ENCODE results near the gene ROR2. TPM values are rescaled to one million over a fixed set of nuclear protein-coding genes. Genes with fewer than 3 reads are reported as not detected.

ROR2 gene
- polyA plus RNA-seq, 4 donors, result 16.6 to 29.1 (median 19.8) TPM

DNA sequence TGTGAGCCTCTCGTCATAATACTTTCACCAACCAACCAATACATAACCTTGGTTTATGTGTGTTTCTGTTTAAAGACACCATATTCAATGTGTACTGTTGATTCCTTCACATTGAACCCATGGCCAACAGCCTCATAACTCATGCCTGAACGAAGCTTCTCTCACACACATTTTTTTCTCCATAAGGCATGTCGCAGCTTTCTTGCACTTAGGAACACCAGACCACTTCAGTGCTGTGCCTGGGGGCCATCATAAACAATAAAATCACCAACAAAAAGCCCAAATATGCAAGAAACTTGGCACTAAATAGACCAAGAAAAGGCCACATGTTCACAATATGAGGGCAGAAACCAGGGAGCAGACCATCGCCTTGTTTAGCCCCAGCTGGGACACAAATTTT lies 192.2 kb downstream of the ROR2 start:
- DNase-seq (ENCODE audit: low read depth in 4 of 4, low spot score in 3 of 4), result no peak

DNA sequence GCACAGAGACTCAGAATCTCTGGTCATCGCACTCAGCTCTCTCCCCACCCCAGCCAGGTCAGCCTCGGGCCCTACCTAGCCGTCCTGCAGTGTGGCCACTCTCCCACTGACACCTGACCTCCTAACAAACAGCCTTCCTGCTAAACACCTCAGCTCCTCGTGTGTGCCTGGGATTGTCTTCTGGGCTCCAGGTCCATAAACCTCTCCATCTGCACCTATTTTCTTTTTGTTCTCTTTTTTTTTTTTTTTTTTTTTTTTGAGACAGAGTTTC lies 193.6 kb downstream of the ROR2 start:
- no peak for DNase-seq (ENCODE audit: low read depth in 4 of 4, low spot score in 3 of 4)

DNA sequence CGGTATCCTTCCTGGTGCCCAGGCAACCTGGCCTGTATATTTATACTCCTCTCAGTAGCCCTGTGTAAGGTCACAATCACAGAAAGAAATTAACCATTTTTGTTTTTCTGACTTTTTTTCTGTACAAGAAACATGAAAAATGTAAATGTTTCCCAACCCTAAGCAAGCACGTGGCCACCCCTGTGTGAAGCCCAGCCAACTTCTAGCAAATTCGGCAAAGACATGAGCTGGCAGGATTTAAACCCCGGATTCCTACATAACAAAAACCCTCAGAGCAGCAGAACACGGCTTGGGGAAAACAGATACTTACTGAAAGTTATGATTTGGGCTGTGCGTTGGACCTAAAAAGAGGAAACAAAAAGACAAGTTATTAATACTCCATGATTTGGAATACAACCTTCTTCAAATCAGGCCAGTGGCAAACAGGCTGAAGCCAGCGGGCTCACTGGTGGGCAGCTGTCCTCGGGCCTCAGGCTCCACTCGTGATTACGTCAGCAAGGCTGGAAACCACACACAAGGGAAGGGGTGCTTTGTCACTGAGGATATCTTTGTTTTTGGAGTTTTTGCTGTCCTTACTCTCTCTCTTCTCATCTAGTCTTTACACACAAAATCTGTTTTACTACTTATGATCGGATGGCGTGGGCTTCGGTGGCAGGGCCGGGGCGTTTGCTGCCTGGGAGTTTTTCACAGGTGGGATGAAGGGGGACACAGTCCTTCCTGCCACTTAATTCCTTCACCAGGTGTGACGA lies 194.1 kb downstream of the ROR2 start:
- DNase-seq (ENCODE audit: low read depth in 4 of 4, low spot score in 3 of 4), result no peak

DNA sequence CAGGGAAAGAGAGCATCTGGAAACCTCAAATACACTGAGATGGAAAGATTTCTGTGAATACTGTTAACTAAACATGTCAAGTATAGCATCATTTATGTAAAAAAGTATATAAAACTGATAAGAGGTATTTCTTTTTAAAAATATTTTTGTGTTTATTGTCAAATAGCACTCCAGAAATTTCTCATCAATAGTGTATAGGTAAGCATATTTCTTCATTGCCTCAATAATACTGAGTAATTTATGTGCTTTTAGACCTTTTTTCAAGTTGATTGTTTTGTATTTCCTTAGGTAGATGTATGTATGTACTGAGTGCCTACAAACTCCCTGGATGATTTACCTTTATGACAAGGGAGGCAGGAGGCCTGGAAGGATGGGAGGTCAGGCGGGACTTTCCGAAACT lies 196.3 kb downstream of the ROR2 start:
- DNase-seq (ENCODE audit: low read depth in 4 of 4, low spot score in 3 of 4), result no peak

DNA sequence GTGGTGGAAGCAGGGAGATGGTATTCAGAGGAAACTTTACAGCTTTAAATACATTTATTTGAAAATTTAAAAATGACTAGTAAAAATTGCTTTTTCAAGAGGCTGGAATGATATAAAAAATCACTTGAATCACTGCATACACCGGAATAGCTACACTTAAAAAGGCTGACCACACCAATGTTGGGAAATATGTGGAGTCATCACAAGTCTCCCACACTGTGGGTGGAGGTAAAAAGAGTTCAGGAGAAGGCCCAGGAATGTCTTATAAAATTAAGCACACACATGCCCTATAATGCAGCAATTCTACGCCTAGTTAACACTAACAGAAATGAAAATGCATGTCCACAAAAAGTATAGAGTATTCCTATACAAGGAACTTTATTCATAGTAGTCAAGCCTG lies 198.1 kb downstream of the ROR2 start:
- no peak for DNase-seq (ENCODE audit: low read depth in 4 of 4, low spot score in 3 of 4)

DNA sequence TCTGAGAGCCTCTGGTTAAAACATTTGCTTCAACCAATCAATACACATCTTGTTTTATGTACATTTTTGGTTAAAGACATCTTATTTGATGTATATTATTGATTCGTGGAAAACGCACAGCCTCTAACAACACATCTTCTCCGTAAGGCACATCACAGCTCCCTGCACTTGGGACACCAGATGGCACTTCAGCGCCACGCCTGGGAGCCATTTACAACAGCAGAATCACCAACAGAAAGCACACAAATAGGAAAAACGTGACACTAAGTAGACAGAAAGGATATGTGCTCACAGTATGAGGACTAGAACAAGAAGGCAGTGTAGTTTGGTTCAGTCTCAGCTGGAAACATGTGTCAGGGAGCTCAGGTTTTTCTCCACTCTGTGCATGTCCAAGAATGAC lies 199.7 kb downstream of the ROR2 start:
- no peak for DNase-seq (ENCODE audit: low read depth in 4 of 4, low spot score in 3 of 4)

DNA sequence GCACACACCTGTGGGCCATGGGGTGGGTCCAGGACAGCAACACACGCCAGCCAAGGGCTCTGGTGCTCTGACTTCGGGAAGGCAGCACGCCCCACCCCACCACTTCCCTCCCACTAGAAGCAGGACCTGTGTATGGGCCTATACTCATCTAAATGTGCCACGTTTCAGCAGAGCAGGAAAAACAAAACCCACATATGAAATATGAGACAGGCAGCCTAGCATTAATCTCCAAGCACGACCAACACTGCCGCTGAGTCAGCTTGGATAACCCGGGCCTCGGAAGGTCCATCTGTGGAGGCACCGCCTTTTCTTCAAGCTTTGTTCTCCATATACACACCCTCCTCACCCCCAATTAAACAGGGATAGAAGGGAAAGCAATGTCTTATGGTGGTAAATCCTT lies 203.1 kb downstream of the ROR2 start:
- DNase-seq (ENCODE audit: low read depth in 4 of 4, low spot score in 3 of 4), result no peak

DNA sequence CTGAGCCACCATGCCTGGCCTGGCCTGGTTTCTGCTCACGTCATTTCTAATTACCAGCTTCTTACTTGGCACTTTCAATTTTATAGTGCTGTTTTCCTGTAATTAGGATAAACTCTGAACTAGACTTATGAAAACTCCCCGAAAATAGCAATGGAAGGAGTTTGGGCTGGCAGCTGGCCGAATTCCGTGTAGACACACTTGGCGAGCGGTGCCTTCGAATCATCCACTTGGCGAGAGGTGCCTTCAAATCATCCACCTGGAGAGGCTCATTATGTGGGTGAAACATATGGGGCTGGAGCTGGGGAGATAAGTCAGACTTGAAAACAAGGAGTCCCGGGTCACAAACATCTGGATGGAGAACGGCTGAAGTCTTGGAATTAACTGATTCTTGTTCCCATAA lies 203.7 kb downstream of the ROR2 start:
- no peak for DNase-seq (ENCODE audit: low read depth in 4 of 4, low spot score in 3 of 4)

DNA sequence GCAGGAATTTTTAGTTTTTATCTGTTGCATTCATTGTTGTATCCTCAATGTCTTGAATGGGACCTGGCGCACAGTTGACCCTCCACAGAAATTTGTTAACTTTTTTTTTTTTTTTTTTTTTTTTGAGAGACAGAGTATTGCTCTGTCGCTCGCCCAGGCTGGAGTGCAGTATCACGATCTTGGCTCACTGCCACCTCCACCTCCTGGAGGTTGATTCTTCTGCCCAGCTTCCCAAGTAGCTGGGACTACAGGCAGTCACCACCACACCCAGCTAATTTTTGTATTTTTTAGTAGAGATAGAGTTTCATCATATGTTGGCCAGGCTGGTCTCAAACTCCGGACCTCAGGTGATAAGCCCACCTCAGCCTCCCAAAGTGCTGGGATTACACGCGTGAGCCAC lies 205.9 kb downstream of the ROR2 start:
- DNase-seq (ENCODE audit: low read depth in 4 of 4, low spot score in 3 of 4), result no peak

- DNase-seq (ENCODE audit: low read depth in 4 of 4, low spot score in 3 of 4), result no peak
These were observed 208.5 kb downstream of the ROR2 start for GRCh38 chr9:91741522-91741921.

DNA sequence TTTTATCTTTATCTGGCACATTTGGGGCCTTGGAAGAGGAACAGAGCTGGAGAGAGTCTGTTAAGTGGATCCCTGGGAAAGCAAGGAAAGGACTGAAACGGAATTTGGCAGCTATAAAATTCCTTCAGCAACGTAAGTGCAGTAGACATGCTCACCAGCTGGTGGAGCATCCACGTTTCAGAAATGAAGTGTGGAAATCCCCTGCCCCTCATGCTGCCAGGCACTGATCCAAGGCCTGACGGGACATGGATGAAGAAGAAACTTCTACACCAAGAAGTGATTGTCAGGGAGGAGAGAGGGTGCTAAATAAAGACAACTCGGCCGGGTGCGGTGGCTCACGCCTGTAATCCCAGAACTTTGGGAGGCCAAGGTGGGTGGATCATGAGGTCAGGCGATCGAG lies 209.3 kb downstream of the ROR2 start:
- DNase-seq (ENCODE audit: low read depth in 4 of 4, low spot score in 3 of 4), result no peak

DNA sequence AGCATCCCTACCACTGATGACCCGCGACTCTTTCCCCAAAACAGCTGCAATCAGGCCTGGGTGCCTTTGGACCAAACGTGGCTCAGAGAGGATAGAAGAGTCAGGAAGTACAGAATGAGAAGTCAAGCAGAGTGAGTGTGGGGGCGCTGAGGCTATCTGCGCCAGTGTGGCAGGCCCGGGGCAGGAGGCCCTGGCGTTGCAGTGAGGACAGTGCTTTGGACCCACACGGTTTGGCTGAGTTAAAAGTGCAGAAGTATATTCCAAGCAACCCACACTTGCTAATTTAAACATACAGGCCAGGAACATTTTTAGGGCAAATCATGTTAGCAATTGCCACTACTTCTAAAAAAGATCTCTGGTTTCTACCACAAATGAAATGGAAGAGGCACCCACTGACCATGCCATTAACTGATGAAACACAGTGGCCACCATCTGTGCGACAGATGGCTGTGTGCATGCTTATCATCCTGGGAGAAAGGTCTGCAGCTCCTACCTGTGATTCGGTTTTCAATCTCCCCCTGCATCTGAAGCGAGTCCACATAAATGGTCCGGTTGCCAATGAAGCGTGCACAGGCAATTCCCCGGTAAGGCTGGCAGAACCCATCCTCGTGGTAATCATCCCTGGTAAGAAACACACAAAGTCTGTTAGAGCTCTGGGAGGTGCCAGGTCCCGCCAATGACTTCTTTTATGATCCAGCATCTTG lies 213.0 kb downstream of the ROR2 start:
- DNase-seq (ENCODE audit: low read depth in 4 of 4, low spot score in 3 of 4), result no peak

GRCh38 chr9:91736311-91736710 lies 213.7 kb downstream of the ROR2 start:
- no peak for DNase-seq (ENCODE audit: low read depth in 4 of 4, low spot score in 3 of 4)

DNA sequence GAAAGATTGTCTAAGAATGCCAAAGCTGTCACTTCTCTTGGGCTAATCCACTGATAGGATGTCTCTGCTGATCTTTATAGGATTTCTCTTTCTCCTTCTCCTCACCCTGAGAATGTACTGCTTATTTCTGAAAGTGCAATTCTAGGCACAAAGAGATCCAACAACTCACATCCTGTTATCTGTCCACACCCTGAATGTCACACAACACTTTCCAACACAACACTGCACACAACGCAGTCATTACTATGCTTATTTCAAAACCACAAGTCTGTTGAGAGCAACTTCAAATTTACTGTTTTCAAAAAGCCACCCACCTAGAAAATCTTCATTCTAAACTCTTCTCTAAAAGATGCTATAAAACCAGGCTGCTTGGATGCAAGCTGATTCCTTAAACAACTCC lies 215.0 kb downstream of the ROR2 start:
- DNase-seq (ENCODE audit: low read depth in 4 of 4, low spot score in 3 of 4), result no peak

DNA sequence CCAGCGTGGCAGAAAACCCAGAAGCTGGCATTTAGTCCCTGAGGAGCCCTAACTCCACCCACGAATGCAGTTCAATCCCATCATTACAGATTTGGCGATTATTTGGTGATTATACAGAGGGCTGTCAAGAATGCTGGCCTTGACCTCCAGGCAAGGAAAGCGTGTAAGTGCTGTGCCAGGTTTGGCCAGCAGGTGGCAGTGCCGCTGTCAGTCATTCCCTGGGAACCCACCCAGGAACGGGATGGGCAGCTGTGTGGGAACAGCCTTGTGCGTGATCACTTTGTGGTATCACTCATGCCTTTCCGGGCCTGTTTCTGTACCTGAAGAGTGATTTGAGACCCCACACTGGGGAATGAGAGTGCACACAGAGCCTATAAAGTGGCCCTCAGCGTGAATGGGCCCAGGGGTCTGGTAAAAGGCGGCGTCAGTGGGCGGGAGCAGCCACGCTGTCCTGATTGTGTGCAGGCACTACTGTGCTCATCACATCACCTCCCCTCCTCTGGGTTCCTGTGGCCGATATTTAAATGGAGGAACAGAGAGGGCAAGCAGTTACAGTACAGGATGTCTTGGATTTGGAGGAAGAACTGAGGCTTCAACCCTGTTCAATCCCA lies 215.6 kb downstream of the ROR2 start:
- DNase-seq (ENCODE audit: low read depth in 4 of 4, low spot score in 3 of 4), result no peak

- DNase-seq (ENCODE audit: low read depth in 4 of 4, low spot score in 3 of 4), result no peak
These were observed 216.9 kb downstream of the ROR2 start for GRCh38 chr9:91733006-91733624.

DNA sequence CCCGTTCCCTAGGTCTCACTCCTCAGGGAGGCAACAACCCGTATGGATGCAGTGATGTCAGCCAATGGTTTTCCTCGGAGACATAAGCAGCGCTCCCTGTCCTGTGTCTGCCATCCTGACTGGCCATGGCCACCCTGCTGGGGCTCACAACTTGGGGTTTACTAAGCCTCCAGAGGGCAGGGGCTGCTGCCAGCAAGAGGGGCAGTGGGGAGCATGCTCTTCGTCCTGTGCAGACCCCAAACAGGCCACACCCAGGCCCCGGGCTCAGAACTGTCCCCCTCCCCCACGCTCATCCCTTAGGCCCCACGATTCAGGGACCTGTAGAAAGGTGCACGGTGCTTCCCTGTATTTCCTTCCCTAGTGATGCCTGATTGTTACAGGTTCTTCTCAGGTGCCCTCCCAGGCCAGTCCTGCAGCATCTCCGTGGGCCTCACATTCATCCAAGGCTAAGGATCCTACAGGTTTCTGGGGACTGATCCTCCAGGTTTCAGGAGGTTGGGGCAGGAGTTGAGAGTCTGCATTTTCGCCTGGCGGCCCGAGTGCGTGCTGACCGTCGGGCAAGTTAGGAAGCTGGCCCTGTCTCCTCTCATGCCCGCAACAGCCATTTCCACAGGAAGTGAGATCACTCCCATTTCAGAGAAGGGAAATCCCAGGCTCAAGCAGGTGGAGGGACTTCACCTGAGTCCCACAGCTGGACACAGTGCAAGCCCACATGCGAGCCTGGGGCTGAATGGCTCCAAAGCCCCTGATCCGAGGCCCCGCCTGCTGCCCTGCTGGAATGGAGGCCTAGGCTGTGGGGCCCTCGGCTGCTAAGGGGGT lies 217.6 kb downstream of the ROR2 start:
- DNase-seq (ENCODE audit: low read depth in 4 of 4, low spot score in 3 of 4), result no peak

- DNase-seq (ENCODE audit: low read depth in 4 of 4, low spot score in 3 of 4), result no peak
These were observed 219.2 kb downstream of the ROR2 start for GRCh38 chr9:91730806-91731205.

DNA sequence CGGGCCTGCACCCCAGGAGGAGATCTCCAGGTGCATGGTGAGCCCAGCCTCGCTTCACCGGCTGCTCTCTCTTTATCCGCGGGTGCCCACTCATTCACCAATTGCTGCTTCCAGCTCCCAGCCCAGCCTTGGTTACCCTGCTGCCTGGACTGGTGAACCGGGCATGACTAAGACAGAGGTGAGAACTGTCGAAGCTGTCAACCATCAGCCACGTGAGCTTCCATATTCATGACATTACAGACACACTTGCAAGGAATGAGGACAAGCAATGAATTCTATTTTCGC lies 220.5 kb downstream of the ROR2 start:
- DNase-seq (ENCODE audit: low read depth in 4 of 4, low spot score in 3 of 4), result no peak

DNA sequence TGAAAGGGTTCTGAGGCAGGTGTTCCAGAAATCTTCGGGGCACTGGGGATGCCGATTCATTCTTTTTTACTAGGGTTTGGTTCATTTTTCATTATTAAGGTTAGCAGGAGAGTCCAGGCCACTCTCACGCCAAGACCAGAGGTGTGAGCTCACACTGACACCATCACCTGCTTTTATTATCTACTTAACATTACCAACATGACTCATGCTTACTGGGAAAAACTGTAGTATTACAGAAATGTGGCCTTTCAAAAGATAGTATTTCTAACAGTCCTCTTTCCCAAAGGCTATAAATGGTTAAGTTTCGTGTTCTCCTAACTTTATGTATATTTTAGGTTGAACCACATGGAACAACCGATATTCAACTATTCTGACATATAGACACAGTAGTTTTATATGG lies 222.1 kb downstream of the ROR2 start:
- no peak for DNase-seq (ENCODE audit: low read depth in 4 of 4, low spot score in 3 of 4)

DNA sequence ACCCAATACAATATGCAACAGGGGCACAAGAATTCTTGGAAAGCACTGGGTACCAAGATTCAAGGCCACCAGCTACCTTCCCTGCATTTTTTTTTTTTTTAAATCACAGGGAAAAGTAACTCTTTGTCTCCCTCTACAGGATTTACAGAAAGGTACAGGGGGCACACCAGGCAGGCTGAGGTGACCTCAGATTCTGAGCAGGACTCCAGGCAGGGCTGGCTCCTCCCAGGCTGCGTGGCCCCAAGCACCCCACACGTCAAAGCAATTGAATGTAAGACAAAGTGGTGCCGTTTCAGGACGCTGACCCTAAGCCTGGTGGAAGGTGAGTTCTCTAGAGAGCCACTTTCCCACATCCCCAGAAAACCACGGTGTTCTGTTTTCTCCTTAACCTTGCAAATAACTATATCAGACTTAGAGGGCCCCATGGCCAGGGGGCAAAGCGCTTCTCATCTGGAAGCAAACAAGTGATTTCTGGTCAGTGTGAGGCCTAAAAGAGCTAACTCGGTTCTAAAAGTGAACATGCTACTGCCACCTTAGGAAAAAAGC lies 222.6 kb downstream of the ROR2 start:
- peak in 1 of 4 donors; percentile 29 for DNase-seq (ENCODE audit: low read depth in 4 of 4, low spot score in 3 of 4)
